NCI-H82 treated with DMSO at 0.1 percent for 48 hours (cell line): ENCODE measurements around the gene PTGIS.

Experiments used
- DNase-seq: peaks from one replicate; lab custom pipeline; 2025; ENCODE audit not compliant: unreplicated experiment; lab: John Stamatoyannopoulos, UW

Gene PTGIS

DNA sequence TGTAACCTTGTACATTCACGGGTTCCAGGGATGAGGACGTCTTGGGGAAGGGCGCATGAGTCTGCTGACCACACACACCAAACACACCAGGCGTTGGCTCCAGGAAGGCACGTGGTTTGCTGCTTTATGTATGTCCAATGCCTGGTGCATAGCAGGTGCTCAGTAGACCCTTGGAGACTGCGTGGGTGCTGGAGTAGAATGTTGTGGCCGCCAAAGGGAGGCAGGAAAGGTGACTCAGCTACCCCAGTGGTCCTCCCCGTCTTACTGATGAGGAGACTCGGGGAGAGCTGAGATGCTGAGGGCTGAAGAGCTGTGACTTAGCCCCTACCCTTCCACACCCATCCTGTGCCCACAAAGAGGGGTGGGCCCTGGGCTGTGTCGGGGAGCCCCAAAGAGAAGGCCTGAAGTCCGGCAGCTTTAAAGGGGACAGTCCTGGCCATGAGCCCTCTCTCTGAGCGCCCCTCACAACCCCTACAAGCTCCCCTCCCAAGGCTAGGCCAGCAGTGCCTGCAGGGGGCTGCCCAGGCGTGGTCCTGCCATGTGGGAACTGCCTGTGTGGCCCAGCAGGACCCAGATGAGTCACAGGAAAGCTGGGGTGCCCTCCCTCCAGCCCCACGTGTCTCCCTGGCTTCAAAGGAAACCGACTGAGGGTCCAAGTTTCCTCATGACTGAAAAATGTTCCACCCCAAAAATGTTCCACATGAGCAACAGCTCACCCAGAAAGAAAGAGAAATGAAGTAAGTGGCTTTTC is 28.0 kb upstream of the PTGIS start:
- no peak for DNase-seq

DNA sequence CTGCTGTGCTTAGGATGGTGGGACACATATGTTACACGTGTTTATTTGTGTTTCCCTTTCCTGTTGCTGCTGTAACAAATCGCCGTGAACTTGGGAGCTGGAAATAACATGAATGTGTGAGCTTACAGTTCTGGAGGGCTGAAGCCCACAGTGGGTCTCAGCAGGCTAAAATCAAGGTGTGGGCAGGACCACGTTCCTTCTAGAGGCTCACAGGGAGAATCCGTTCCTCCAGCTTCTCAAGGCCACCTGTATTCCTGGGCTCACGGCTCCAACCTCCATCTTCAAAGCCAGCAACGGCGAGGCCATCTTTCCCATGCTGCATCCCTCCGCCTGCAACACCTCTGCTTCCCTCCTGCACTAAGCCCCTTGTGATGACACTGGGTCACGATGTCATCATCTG is 27.4 kb upstream of the PTGIS start:
- no peak for DNase-seq

DNA sequence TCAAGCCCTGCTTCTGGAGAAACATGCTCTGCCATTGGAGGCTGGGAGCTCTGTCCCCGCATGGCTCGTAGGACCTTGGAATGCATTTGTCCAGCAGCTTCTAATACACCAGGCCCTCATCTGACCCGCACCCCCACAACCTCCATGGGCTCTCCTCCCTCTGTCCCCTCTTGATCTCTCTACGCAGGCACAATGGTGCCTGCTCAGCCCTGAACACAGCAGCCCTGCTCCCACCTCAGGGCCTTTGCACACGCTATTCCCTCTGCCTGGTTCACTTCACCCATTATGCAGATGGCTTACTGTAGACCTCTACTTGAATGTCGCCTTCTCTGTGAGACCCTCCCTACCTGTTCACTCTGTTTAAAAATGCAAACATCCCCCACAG is 27.0 kb upstream of the PTGIS start:
- DNase-seq, result no peak

GRCh38 chr20:49594143-49594930 is 26.4 kb upstream of the PTGIS start:
- no peak for DNase-seq

GRCh38 chr20:49593466-49594142 is 25.7 kb upstream of the PTGIS start:
- no peak for DNase-seq

DNA sequence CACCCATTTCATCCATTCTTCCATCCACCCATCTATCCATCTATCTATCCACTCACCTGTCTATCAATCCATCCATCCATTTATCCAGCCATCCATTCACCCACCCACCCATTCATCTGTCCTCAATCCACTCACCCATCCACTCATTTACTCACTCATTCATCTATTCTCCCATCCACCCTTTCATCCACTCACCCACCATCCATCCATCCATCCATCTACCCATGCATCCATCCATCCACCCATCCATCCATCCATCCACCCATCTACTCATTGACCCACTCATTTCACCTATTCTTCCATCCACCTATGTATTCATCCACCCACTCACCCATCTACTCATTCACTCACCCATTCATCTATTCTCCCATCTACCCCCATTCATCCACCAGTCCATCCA is 24.2 kb upstream of the PTGIS start:
- DNase-seq, result no peak

DNA sequence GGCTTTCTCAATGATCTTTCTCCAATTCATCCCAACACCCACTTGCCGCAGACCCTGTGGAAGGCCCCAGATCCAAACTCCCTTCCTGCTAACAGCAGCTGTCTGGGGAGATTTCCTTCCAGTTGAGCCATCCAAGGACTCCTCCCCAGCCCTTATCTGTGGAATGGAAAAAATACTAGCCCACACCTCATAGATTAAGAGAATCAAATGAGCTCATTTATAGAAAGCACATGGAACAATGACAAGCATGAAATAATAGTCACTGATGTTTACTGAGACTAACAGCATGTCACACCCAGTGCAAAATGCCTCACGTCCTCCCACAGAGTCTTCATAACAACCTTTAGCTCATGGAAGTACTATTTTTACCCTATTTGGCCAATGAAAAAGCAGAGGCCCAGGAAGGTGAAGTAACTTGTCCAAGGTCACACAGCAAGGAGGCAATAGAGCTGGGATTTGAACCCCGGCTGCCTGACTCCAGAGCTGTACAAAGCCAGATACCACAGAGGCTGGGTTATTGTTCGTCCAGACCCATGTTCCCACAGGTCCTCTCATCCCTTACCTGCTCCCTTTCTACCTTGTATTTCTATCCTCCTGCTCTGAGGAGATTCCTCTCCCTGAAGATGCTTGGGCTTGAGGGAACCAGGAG is 23.4 kb upstream of the PTGIS start:
- DNase-seq, result no peak

DNA sequence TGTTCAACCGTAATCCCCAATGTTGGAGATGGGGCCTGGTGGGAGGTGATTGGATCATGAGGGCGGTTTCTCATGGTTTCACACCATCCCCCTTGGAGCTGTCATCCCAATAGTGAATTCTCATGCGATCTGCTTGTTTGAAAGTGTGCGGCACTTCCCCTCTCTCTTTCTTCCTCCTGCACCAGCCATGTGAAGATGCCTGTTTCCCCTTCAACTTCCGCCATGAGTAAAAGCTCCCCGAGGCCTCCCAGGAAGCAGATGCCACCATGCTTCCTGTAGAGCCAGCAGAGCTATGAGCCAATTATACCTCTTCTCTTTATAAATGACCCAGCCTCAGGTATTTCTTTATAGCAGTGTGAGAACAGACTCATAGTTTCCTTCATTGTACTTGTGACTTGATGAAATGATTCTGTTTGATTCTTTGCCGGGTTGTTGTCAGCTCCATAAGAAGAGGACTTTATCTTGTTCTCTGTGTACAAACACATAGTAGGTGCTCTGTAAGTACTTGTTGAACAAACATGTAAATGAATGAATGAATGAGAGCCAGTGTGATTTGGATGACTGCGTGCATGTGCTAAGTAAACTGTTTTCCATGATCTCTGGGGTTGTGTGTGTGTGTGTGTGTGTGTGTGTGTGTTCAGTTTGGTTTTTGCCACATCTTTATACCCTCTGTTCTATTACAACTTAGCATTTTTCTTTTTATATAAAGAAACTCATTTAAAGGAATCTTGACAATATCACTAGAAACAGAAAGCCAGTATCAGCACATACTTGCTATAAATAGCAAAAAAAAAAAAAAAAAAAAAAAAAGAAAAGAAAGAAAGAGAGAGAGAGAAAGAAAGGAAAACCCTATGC is 22.5 kb upstream of the PTGIS start:
- no peak for DNase-seq

- no peak for DNase-seq
Measured at GRCh38 chr20:49589747-49590146, 21.8 kb upstream of the PTGIS start.

GRCh38 chr20:49587111-49587570 is 19.2 kb upstream of the PTGIS start:
- no peak for DNase-seq

DNA sequence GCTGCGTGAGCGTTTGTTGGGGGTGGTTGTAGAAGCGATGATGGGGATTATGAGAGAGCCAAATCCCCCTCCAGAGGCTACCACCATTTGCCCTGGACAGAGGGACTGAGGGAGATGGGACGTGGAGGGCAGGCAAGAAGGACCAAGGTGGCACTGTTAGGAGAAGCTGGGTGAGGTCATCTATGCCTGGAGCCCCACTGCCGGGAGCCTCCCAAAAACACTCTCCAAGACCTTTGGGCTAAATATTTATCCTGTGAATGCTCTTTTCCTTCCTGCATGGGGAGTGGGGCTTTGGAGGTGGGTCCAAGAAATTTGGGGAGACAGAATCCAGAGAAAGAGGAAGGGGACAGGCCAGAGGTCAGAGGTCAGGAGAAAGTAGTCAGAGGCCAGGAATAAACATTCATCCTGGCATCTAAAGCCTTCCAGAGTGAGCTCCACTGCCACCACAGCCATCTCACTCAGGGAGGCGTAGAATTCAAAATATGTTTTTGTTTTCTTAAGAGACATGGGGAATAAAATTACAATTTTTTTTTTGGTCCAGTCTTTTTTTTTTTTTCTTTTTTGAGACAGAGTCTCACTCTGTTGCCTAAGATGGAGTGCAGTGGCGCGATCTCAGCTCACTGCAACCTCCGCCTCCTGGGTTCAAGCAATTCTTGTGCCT is 17.8 kb upstream of the PTGIS start:
- DNase-seq, result no peak

- DNase-seq, result no peak
Measured at GRCh38 chr20:49584418-49585382, 16.8 kb upstream of the PTGIS start.

GRCh38 chr20:49583669-49584417 is 15.9 kb upstream of the PTGIS start:
- no peak for DNase-seq

- DNase-seq, result no peak
Measured at GRCh38 chr20:49583343-49583668, 15.4 kb upstream of the PTGIS start.

DNA sequence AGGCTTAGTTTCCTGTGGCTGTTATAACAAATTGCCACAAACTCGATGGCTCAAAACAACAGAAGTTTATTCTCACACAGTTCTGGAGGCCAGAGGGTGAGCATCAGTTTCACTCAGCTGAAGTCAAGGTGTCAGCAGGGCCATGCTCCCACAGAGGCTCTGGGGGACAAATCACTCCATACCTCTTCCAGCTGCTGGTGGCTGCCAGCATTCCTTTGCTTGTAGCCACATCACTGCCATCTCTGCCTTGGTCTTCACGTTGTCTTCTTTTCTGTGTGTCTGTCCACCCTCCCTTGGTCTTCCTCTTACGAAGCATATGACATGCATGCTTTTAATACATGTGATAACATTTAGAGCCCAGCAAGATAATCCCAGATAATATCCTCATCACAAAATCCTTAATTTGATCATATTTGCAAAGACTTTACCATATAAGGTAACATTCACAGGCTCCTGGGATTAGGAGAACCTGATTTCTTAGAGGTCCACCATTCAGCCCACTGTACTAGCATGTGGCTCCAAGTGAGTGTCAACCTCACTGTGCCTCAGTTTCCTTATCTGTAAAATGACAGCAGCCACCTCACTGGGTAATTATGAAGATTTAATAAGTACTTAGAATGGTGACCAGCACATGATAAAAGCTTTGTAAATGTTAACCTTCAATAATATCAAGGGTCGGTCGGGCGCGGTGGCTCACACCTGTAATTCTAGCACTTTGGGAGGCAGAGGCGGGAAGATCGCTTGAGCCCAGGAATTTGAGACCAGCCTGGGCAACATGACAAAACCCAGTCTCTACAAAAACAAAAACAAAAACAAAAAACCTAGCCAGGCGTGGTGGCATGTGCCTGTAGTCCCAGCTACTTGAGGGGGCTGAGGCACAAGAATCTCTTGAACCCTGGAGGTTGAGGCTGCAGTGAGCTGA is 14.7 kb upstream of the PTGIS start:
- DNase-seq, result no peak

GRCh38 chr20:49581482-49581881 is 13.5 kb upstream of the PTGIS start:
- no peak for DNase-seq

- DNase-seq, result no peak
Measured at GRCh38 chr20:49580813-49581174, 12.9 kb upstream of the PTGIS start.
